Activated CD4-positive, alpha-beta T cell treated with anti-CD3 and anti-CD28 coated beads for 36 hours (primary cell): ENCODE data around the gene APAF1. TPM values are rescaled to one million over a fixed set of nuclear protein-coding genes. Genes with fewer than 3 reads are reported as not detected.

Experiments
- ATAC-seq: fragments of 200-7000 bp; cut with Tn5 transposase; one replicate; pipeline ENCODE4 v1.10.0; 2021; ENCODE audit warnings: mild to moderate bottlenecking, moderate library complexity
- CTCF ChIA-PET: fragments of 350-600 bp; sonication (Branson Sonifier 250); formaldehyde crosslinking; loops from one replicate; lab custom pipeline; 2021; ENCODE audit warnings: antibody characterized with exemption; lab: Charles Lee
- POLR2A ChIA-PET: fragments of 350-600 bp; sonication (Branson Sonifier 250); formaldehyde crosslinking; loops from one replicate; lab custom pipeline; 2021; ENCODE audit warnings: antibody characterized with exemption, inconsistent platforms; lab: Charles Lee
- DNase-seq: peaks from one replicate; pipeline ENCODE4 v3.0.0-alpha.2; 2020
- H3K27ac Mint-ChIP-seq: one replicate; pipeline ENCODE4 v1.8.0; 2021; ENCODE audit warnings: mixed read lengths
- H3K27me3 Mint-ChIP-seq: one replicate; pipeline ENCODE4 v1.8.0; 2021; ENCODE audit warnings: mixed read lengths
- H3K36me3 Mint-ChIP-seq: one replicate; pipeline ENCODE4 v1.8.0; 2021; ENCODE audit warnings: low read depth, mixed read lengths
- H3K4me1 Mint-ChIP-seq: one replicate; pipeline ENCODE4 v1.8.0; 2021; ENCODE audit warnings: mixed read lengths
- H3K4me3 Mint-ChIP-seq: one replicate; pipeline ENCODE4 v1.8.0; 2021; ENCODE audit warnings: mild to moderate bottlenecking, moderate library complexity, mixed read lengths
- H3K9me3 Mint-ChIP-seq: one replicate; pipeline ENCODE4 v1.8.0; 2021; ENCODE audit warnings: low read depth, mixed read lengths
- intact Hi-C, 2 experiments: fragments of 100-400 bp; cut with DNase I in 1 of 2; cut with micrococcal nuclease in 1 of 2; formaldehyde crosslinking; loops; one replicate each; pipeline versions ENCODE4 v1.14.2 to v1.15.1; 2022 to 2024; cut with DNase I, micrococcal nuclease
- total RNA-seq, 2 experiments: library from RNA; stranded (reverse); gene quantifications; one replicate each; pipeline ENCODE4 v1.2.3, GENCODE V29; 2021

The APAF1 gene
- total RNA-seq, 2 experiments from 2014 or later, result 16.5 to 17.4 TPM

DNA sequence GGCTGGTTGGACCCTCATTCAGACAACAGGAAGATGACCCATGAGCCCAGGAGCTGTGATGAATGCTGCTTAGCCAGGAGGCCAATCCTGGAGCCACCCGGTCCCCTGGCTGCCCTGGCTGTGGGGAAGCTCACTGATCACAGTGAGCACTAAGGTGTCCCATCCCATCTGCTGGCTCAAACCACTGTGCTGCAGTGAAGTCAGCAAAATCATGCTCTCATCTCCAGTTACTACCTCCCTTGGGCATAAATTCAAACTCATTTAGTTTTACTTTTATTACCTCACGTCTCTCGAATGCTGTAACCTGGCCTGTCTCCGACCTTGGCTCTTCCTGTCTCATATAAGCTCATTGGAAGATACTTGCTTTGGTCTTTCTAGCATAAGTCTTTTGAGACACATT, 112.4 kb downstream of the APAF1 start:
- Mint-ChIP-seq H3K9me3 (no peaks in the 10 kb centered on the region), H3K27me3 (peaks cover 4% of the 10 kb centered on the region), H3K36me3 (no peaks in the 10 kb centered on the region), H3K27ac (no peak overlapping the region), H3K4me3 (no peak overlapping the region), H3K4me1 (peaks cover 18% of the 10 kb centered on the region)
- intact Hi-C loops, result no loop called here
- CTCF ChIA-PET, result interaction anchor here (0.8 to 1.5 kb wide), 2 partner anchors 18 to 20 kb away, joined by 4 to 5 read pairs; no protein-coding TSS in a partner anchor
- POLR2A ChIA-PET, result no interaction called here
- ATAC-seq (no peak), DNase-seq (no peak)

GRCh38 chr12:98758331-98758730, 113.2 kb downstream of the APAF1 start:
- ChIA-PET POLR2A (no interaction called here), CTCF (interaction anchor here (0.6 to 1.2 kb wide), 2 partner anchors 19 to 192 kb away, joined by 3 read pairs; no protein-coding TSS in a partner anchor)
- Mint-ChIP-seq H3K9me3 (no peaks in the 10 kb centered on the region), H3K4me1 (peaks cover 18% of the 10 kb centered on the region), H3K4me3 (no peak overlapping the region), H3K27me3 (peaks cover 4% of the 10 kb centered on the region), H3K27ac (no peak overlapping the region), H3K36me3 (no peaks in the 10 kb centered on the region)
- intact Hi-C loops, result no loop called here
- ATAC-seq (no peak), DNase-seq (no peak)

DNA sequence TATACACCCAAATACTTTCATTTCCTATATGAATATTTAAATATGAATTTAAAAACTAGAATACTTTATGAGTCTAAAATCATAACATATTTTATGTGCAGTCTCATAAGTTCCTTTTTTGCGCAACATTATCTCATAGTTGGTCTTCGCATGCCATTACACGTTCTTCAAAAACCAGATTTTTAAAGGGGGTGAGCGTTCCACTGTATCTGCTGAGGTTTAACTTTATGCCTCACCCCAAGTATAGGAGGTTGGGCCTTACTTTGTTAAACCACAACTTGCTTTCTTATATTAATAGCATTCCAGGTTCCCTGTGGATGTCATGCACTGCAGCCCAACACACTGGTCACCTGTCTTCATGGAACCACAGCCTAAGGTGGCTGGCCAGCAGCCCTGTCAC, 118.6 kb downstream of the APAF1 start:
- ChIA-PET POLR2A (no interaction called here), CTCF (no interaction called here)
- no peak for DNase-seq
- intact Hi-C loops, result no loop called here
- Mint-ChIP-seq H3K9me3 (no peaks in the 10 kb centered on the region), H3K27me3 (no peaks in the 10 kb centered on the region), H3K36me3 (no peaks in the 10 kb centered on the region), H3K4me3 (no peak overlapping the region), H3K4me1 (no peaks in the 10 kb centered on the region), H3K27ac (no peak overlapping the region)
- no peak for ATAC-seq

DNA sequence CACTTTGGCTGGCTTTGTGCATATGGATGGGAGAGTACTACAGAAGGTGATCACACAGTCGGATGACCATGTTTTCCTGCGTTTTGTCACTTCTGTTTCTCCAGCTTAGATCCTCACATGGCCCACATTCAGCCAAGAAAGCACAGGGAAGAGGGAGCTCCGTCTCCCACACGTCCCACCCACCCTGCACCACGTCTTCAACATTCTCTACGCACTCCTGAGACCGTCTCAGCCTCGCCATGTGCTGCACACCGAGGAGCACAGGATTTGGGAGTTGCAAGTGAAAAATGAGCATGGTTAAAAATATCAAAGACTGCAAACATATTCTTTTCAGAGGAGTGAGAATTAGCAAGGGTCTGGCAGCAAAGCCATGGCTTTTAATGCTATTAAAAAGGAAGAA, 122.2 kb downstream of the APAF1 start:
- ChIA-PET CTCF (no interaction called here), POLR2A (no interaction called here)
- ATAC-seq, result no peak
- Mint-ChIP-seq H3K27ac (no peak overlapping the region), H3K36me3 (no peaks in the 10 kb centered on the region), H3K4me3 (no peak overlapping the region), H3K4me1 (peaks cover 8% of the 10 kb centered on the region), H3K9me3 (peaks cover 4% of the 10 kb centered on the region), H3K27me3 (no peaks in the 10 kb centered on the region)
- DNase-seq, result no peak
- intact Hi-C loops, result no loop called here

GRCh38 chr12:98769068-98769467, 124.0 kb downstream of the APAF1 start:
- intact Hi-C loops, result no loop called here
- Mint-ChIP-seq H3K4me1 (peaks cover 10% of the 10 kb centered on the region), H3K27me3 (no peaks in the 10 kb centered on the region), H3K27ac (no peak overlapping the region), H3K9me3 (peaks cover 6% of the 10 kb centered on the region), H3K4me3 (no peak overlapping the region), H3K36me3 (no peaks in the 10 kb centered on the region)
- ChIA-PET CTCF (interaction anchor here (1.0 kb wide), 1 partner anchor 23 kb away, joined by 3 read pairs; no protein-coding TSS in a partner anchor), POLR2A (interaction anchor here (0.6 kb wide), 1 partner anchor 104 kb away, joined by 3 read pairs; no protein-coding TSS in a partner anchor)
- no peak for DNase-seq
- no peak for ATAC-seq

DNA sequence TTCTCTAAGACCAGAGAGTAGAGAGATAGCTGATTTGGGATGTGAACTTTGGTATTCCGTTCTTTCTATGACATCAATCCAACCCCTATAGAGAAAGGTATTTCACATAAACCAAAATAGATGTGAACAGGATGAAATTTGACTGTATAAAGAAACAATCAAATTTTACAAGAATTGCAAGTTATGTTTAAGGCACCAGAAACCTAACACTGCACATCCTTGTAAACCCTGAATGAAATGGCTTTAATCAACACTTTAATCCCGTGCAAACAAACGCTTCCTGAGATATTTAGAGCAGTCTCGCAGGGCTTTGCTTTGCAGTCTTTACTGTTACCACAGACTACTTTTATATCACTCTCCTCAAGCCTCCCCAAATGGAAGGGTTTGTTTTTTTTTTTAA, 125.1 kb downstream of the APAF1 start:
- intact Hi-C loops, result no loop called here
- no peaks in the 10 kb centered on the region for H3K36me3 Mint-ChIP-seq
- CTCF ChIA-PET, result interaction anchor here (0.6 kb wide), 1 partner anchor 1214 kb away, joined by 3 read pairs; no protein-coding TSS in a partner anchor
- no peak overlapping the region for H3K4me3 Mint-ChIP-seq
- no peaks in the 10 kb centered on the region for H3K27me3 Mint-ChIP-seq
- H3K4me1 Mint-ChIP-seq, result peaks cover 10% of the 10 kb centered on the region
- POLR2A ChIA-PET, result no interaction called here
- H3K27ac Mint-ChIP-seq, result no peak overlapping the region
- no peak for ATAC-seq
- no peak for DNase-seq
- peaks cover 6% of the 10 kb centered on the region for H3K9me3 Mint-ChIP-seq

GRCh38 chr12:98771811-98772752, 127.0 kb downstream of the APAF1 start:
- POLR2A ChIA-PET, result no interaction called here
- DNase-seq, result peak; percentile 11
- CTCF ChIA-PET, result interaction anchor here (0.7 kb wide), 1 partner anchor 19 kb away, joined by 3 read pairs; no protein-coding TSS in a partner anchor
- H3K36me3 Mint-ChIP-seq, result no peaks in the 10 kb centered on the region
- peak; percentile 65 for ATAC-seq
- intact Hi-C loops, result no loop called here
- H3K4me1 Mint-ChIP-seq, result peaks cover 10% of the 10 kb centered on the region
- peaks cover 6% of the 10 kb centered on the region for H3K9me3 Mint-ChIP-seq
- H3K27me3 Mint-ChIP-seq, result no peaks in the 10 kb centered on the region
- H3K4me3 Mint-ChIP-seq, result no peak overlapping the region
- peak overlapping the region; percentile 45 for H3K27ac Mint-ChIP-seq

- DNase-seq (no peak), ATAC-seq (no peak)
- POLR2A ChIA-PET, result no interaction called here
- Mint-ChIP-seq H3K4me1 (peaks cover 10% of the 10 kb centered on the region), H3K4me3 (no peak overlapping the region), H3K9me3 (peaks cover 6% of the 10 kb centered on the region), H3K27me3 (no peaks in the 10 kb centered on the region), H3K27ac (no peak overlapping the region), H3K36me3 (no peaks in the 10 kb centered on the region)
- intact Hi-C loops, result no loop called here
- CTCF ChIA-PET, result interaction anchor here (0.7 kb wide), 1 partner anchor 18 kb away, joined by 3 read pairs; no protein-coding TSS in a partner anchor
Measured at GRCh38 chr12:98772818-98773217, 127.7 kb downstream of the APAF1 start.

DNA sequence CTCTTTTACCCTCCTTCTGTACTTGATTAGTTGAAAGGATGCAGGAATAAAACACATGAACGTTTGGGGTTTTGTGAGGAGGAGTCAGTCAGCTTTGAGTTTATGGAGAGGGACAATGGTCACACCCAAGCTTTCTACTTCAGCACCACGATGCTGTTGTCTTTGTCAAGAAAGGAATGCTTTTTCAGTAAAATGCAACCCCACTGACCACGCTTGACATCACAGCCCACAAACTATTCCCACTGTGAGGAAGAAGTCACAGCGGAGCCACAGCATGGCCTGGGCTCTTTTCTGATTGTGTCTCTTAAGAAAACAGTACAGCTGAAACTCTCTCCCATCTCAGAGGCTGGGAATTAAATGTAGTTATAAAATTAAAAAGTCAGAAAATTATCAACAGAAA, 135.2 kb downstream of the APAF1 start:
- H3K4me1 Mint-ChIP-seq, result no peaks in the 10 kb centered on the region
- POLR2A ChIA-PET, result no interaction called here

DNA sequence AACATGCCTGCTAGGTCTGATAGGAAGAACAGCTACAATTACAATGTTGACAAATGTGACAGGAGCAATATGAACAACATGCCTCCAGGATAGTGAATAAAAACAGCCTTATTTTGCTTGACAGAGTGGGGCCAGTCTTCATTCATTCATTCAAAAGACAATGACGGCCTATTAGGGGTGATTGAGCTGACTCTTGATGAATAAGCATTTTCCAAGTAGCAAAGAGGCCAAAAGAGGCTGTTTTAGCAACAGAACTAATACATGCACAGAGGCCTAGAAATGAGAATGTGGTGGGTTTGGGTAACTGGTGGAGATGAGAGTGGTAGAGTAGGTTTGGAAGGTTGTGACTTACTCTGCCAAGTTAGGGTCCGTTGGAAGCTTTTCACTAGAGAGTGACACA, 138.3 kb downstream of the APAF1 start:
- H3K36me3 Mint-ChIP-seq, result no peaks in the 10 kb centered on the region
- no peak for DNase-seq
- H3K27ac Mint-ChIP-seq, result no peak overlapping the region
- no peaks in the 10 kb centered on the region for H3K9me3 Mint-ChIP-seq
- ChIA-PET CTCF (interaction anchor here (0.6 kb wide), 2 partner anchors 40 to 233 kb away, joined by 3 read pairs; no protein-coding TSS in a partner anchor), POLR2A (no interaction called here)
- intact Hi-C loops, result no loop called here
- no peaks in the 10 kb centered on the region for H3K4me1 Mint-ChIP-seq
- ATAC-seq, result no peak
- H3K4me3 Mint-ChIP-seq, result no peak overlapping the region
- peaks cover 26% of the 10 kb centered on the region for H3K27me3 Mint-ChIP-seq

More for the DNA sequence above, 135.2 kb downstream of the APAF1 start:
- Mint-ChIP-seq H3K27ac (no peak overlapping the region), H3K4me3 (no peak overlapping the region), H3K9me3 (no peaks in the 10 kb centered on the region), H3K27me3 (peaks cover 18% of the 10 kb centered on the region), H3K36me3 (no peaks in the 10 kb centered on the region)
- DNase-seq (no peak), ATAC-seq (no peak)
- CTCF ChIA-PET, result no interaction called here
- intact Hi-C loops, result no loop called here
